ENCODE data around the gene TMEM132A. TPM values are rescaled to one million over a fixed set of nuclear protein-coding genes. Genes with fewer than 3 reads are reported as not detected.

The TMEM132A gene
- total RNA-seq, 1 experiment from 2014 or later = 114 TPM

- TF ChIP-seq FOXP4 (CRISPR knock-in tag; IDR thresholded peaks at IDR 0.05) (no peak), IRF1 (CRISPR knock-in tag; IDR thresholded peaks at IDR 0.05) (no peak), ZNF317 (CRISPR knock-in tag; IDR thresholded peaks at IDR 0.05; ENCODE audit: borderline replicate concordance, low read depth) (no peak)
Measured at GRCh38 chr11:60905047-60905446, 19.2 kb upstream of the TMEM132A start (continued).

- Mint-ChIP-seq H3K4me3 (peak overlapping the region; percentile 88), H3K9me3 (peaks cover 6% of the 10 kb centered on the region; the same call in 1 of the 2 replicates), H3K4me1 (peaks cover 18% of the 10 kb centered on the region), H3K36me3 (peaks cover 26% of the 10 kb centered on the region), H3K27me3 (ENCODE audit: low read depth) (peaks cover 24% of the 10 kb centered on the region), H3K27ac (peak overlapping the region; percentile 66)
- no peak for DNase-seq (ENCODE audit: low spot score)
- ChIA-PET POLR2A (interaction anchor here (1.0 kb wide), 1 partner anchor 8 kb away, joined by 3 read pairs; the partner anchor contains the start of gene TMEM109), CTCF (interaction anchor here (1.4 to 3.4 kb wide), 5 partner anchors 9 to 130 kb away, joined by 3 to 26 read pairs (median 9); partner anchors contain the start of gene TMEM109)
- ATAC-seq = no peak
- TF ChIP-seq SP1 (CRISPR knock-in tag; conservative IDR thresholded peaks at IDR 0.05) = no peak
- 0 out of 2 replicates have a peak, but pooled peaks have one; percentile 17 for TF ChIP-seq USF1 (CRISPR knock-in tag; IDR thresholded peaks at IDR 0.05)
Measured at GRCh38 chr11:60905551-60906113, 18.6 kb upstream of the TMEM132A start.

- Mint-ChIP-seq H3K27me3 (ENCODE audit: low read depth) (peaks cover 31% of the 10 kb centered on the region), H3K4me3 (peak within 1 kb of the TSS; percentile 88), H3K9me3 (peaks cover 6% of the 10 kb centered on the region; the same call in 1 of the 2 replicates), H3K36me3 (peaks cover 19% of the 10 kb centered on the region), H3K4me1 (peaks cover 18% of the 10 kb centered on the region), H3K27ac (peak within 1 kb of the TSS; percentile 98)
- DNase-seq (ENCODE audit: low spot score) (peak; percentile 99), ATAC-seq (peak; percentile 97)
- ChIA-PET POLR2A (interaction anchor here (0.5 kb wide), 1 partner anchor 45 kb away, joined by 4 read pairs; the partner anchor contains the start of gene SLC15A3), CTCF (interaction anchor here (1.4 to 3.4 kb wide), 6 partner anchors 8 to 143 kb away, joined by 3 to 26 read pairs (median 7); partner anchors contain the start of gene TMEM109)
- TF ChIP-seq GTF2I (CRISPR knock-in tag; conservative IDR thresholded peaks at IDR 0.05) (no peak), ZNF317 (CRISPR knock-in tag; IDR thresholded peaks at IDR 0.05; ENCODE audit: borderline replicate concordance, low read depth) (peak; percentile 6; the same call in 1 of the 2 replicates), ATF2 (CRISPR knock-in tag; IDR thresholded peaks at IDR 0.05; ENCODE audit: borderline replicate concordance, low read depth) (no peak), STAT6 (CRISPR knock-in tag; conservative IDR thresholded peaks at IDR 0.05; ENCODE audit: low read depth) (no peak), ESRRA (CRISPR knock-in tag; IDR thresholded peaks at IDR 0.05; ENCODE audit: borderline replicate concordance) (peak; percentile 37; the same call in 1 of the 2 replicates), USF2 (CRISPR knock-in tag; IDR thresholded peaks at IDR 0.05) (peak; percentile 55; the same call in 1 of the 2 replicates), RELA (CRISPR knock-in tag; IDR thresholded peaks at IDR 0.05; ENCODE audit: borderline replicate concordance) (peak; percentile 77; the same call in 1 of the 2 replicates), SMAD3 (CRISPR knock-in tag; IDR thresholded peaks at IDR 0.05; ENCODE audit: borderline replicate concordance) (peak; percentile 74; the same call in 1 of the 2 replicates), NR2C2 (CRISPR knock-in tag; IDR thresholded peaks at IDR 0.05) (no peak), CREM (CRISPR knock-in tag; IDR thresholded peaks at IDR 0.05) (peak; percentile 41; the same call in 1 of the 2 replicates), ZNF396 (CRISPR knock-in tag; IDR thresholded peaks at IDR 0.05; ENCODE audit: borderline replicate concordance) (no peak), SP1 (CRISPR knock-in tag; conservative IDR thresholded peaks at IDR 0.05) (peak; percentile 36; the same call in 1 of the 2 replicates), MYBL2 (CRISPR knock-in tag; IDR thresholded peaks at IDR 0.05) (0 out of 2 replicates have a peak, but pooled peaks have one; percentile 72), MAX (CRISPR knock-in tag; IDR thresholded peaks at IDR 0.05) (peak; percentile 93), FOXP4 (CRISPR knock-in tag; IDR thresholded peaks at IDR 0.05) (0 out of 2 replicates have a peak, but pooled peaks have one; percentile 52)
Measured at GRCh38 chr11:60906132-60906972, 17.9 kb upstream of the TMEM132A start, which contains the start of gene PRPF19. TSS of gene PRPF19 (minus strand) at chr11:60906585. CDS start at chr11:60906382, 203 bp downstream.
